BE2C (cell line): ENCODE measurements around the gene TADA2B.

Source experiments
- DNase-seq: peaks from one replicate; pipeline ENCODE4 v3.0.0-alpha.2; 2020
- H3K27me3 ChIP-seq: fragments of 250-450 bp; sonication (Bioruptor Pico); 2 replicates; pipeline ENCODE4 v1.5.1; 2020; ENCODE audit warnings: mild to moderate bottlenecking
- H3K36me3 ChIP-seq: fragments of 250-450 bp; sonication (Bioruptor Pico); 2 replicates; pipeline ENCODE4 v1.5.1; 2020; ENCODE audit warnings: mild to moderate bottlenecking
- H3K4me1 ChIP-seq: fragments of 250-450 bp; sonication (Bioruptor Pico); 2 replicates; pipeline ENCODE4 v1.5.1; 2020
- H3K4me3 ChIP-seq: 2 replicates; pipeline ENCODE4 v1.5.1; 2011; ENCODE audit warnings: low read depth, low read length
- H3K9me3 ChIP-seq: fragments of 250-450 bp; sonication (Bioruptor Pico); 2 replicates; pipeline ENCODE4 v1.5.1; 2020
- TF ChIP-seq, protein P1 (sequence below): IDR thresholded peaks from 2 replicates; pipeline ENCODE4 v1.5.1; 2012; ENCODE audit warnings: mild to moderate bottlenecking, low read depth, low read length

TADA2B gene

GRCh38 chr4:7016086-7016485 lies 27.1 kb upstream of the TADA2B start:
- Histone ChIP-seq H3K36me3 (peaks cover 55% of the 10 kb centered on the region), H3K4me3 (no peak overlapping the region), H3K9me3 (no peaks in the 10 kb centered on the region), H3K4me1 (peaks cover 9% of the 10 kb centered on the region), H3K27me3 (no peaks in the 10 kb centered on the region)
- TF ChIP-seq, protein P1, sequence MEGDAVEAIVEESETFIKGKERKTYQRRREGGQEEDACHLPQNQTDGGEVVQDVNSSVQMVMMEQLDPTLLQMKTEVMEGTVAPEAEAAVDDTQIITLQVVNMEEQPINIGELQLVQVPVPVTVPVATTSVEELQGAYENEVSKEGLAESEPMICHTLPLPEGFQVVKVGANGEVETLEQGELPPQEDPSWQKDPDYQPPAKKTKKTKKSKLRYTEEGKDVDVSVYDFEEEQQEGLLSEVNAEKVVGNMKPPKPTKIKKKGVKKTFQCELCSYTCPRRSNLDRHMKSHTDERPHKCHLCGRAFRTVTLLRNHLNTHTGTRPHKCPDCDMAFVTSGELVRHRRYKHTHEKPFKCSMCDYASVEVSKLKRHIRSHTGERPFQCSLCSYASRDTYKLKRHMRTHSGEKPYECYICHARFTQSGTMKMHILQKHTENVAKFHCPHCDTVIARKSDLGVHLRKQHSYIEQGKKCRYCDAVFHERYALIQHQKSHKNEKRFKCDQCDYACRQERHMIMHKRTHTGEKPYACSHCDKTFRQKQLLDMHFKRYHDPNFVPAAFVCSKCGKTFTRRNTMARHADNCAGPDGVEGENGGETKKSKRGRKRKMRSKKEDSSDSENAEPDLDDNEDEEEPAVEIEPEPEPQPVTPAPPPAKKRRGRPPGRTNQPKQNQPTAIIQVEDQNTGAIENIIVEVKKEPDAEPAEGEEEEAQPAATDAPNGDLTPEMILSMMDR: no peak
- DNase-seq: no peak

GRCh38 chr4:7016512-7016911 lies 26.7 kb upstream of the TADA2B start:
- Histone ChIP-seq H3K4me3 (no peak overlapping the region), H3K27me3 (no peaks in the 10 kb centered on the region), H3K4me1 (peaks cover 9% of the 10 kb centered on the region), H3K9me3 (no peaks in the 10 kb centered on the region), H3K36me3 (peaks cover 55% of the 10 kb centered on the region)
- DNase-seq: no peak
- TF ChIP-seq, protein P1: no peak

GRCh38 chr4:7017446-7018048 lies 25.6 kb upstream of the TADA2B start:
- Histone ChIP-seq H3K4me1 (peaks cover 6% of the 10 kb centered on the region), H3K9me3 (no peaks in the 10 kb centered on the region), H3K4me3 (no peak overlapping the region), H3K27me3 (no peaks in the 10 kb centered on the region), H3K36me3 (peaks cover 56% of the 10 kb centered on the region)
- no peak for DNase-seq
- TF ChIP-seq, protein P1: no peak

DNA sequence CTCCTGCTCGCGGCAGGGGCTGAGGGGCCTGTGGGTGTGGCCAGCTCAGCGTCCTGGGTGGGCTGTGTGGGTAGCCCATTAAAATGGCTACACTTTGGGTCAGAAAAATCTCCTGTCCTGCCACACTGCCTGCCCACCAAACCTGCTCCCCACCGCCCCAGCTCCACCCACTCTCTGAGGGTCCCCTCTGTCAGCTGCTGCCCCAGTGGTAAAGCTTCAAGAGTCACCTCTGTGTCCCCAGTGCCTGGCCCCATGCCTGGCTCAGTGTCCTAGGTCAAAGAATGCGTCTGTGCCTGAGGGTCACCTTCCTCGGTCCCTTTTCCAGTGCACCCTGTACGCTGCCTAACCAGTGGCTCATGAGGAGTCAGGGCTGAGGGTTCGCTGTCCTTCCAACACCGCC lies 24.9 kb upstream of the TADA2B start:
- H3K27me3 ChIP-seq: no peaks in the 10 kb centered on the region
- H3K9me3 ChIP-seq: no peaks in the 10 kb centered on the region
- TF ChIP-seq, protein P1: no peak
- peaks cover 53% of the 10 kb centered on the region for H3K36me3 ChIP-seq
- H3K4me3 ChIP-seq: no peak overlapping the region
- no peak for DNase-seq
- H3K4me1 ChIP-seq: peaks cover 2% of the 10 kb centered on the region

DNA sequence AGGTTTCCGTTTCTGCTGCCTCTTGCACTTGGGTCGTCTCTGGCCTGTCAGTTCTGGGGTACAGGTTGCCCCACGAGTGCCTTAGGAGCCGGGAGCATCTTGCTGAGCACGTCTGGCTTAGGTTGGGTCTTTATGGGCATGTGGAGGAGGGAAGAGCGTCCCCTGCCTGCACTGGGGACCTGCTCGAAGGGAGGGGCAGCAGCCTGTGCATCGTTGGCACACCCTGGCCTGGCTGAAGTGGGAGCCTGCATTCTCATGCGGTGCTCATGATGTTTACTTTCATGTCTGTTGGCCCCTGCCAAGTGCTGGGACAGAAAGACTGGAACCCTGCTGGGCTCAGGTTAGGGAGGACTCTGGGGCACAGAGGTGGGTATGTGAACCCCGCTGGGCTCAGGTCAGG lies 23.8 kb upstream of the TADA2B start:
- H3K27me3 ChIP-seq: no peaks in the 10 kb centered on the region
- no peaks in the 10 kb centered on the region for H3K4me1 ChIP-seq
- H3K36me3 ChIP-seq: peaks cover 51% of the 10 kb centered on the region
- no peaks in the 10 kb centered on the region for H3K9me3 ChIP-seq
- DNase-seq: no peak
- TF ChIP-seq, protein P1: no peak
- H3K4me3 ChIP-seq: no peak overlapping the region

GRCh38 chr4:7020290-7020689 lies 22.9 kb upstream of the TADA2B start:
- no peaks in the 10 kb centered on the region for H3K4me1 ChIP-seq
- H3K36me3 ChIP-seq: peaks cover 46% of the 10 kb centered on the region
- no peaks in the 10 kb centered on the region for H3K27me3 ChIP-seq
- no peaks in the 10 kb centered on the region for H3K9me3 ChIP-seq
- no peak for DNase-seq
- TF ChIP-seq, protein P1: no peak
- no peak overlapping the region for H3K4me3 ChIP-seq
